Duodenal mucosa (tissue), 2 donors: Measurements from ENCODE around the gene KRTAP4-4.

Source experiments
- H3K27ac ChIP-seq: one replicate; pipeline ENCODE4 v1.7.0; 2013; ENCODE audit warnings: low read depth, low read length
- H3K27me3 ChIP-seq, 2 donors: one replicate each; pipeline ENCODE4 v1.7.0; 2013; ENCODE audit warnings: low read length in 2 of 2, control low read depth in 1 of 2; ENCODE audit not compliant: insufficient read depth in 2 of 2, control insufficient read depth in 1 of 2
- H3K36me3 ChIP-seq, 2 donors: one replicate each; pipeline ENCODE4 v1.7.0; 2013; ENCODE audit warnings: low read length in 2 of 2, control low read depth in 1 of 2; ENCODE audit not compliant: insufficient read depth in 2 of 2, control insufficient read depth in 1 of 2
- H3K4me1 ChIP-seq, 2 donors: one replicate each; pipeline ENCODE4 v1.7.0; 2013; ENCODE audit warnings: low read length in 2 of 2, control low read depth in 1 of 2; ENCODE audit not compliant: insufficient read depth in 2 of 2, control insufficient read depth in 1 of 2
- H3K4me3 ChIP-seq, 2 donors: one replicate each; pipeline ENCODE4 v1.7.0; 2013; ENCODE audit warnings: low read length in 2 of 2, low read depth in 1 of 2
- H3K9ac ChIP-seq, 2 donors: one replicate each; pipeline ENCODE4 v1.7.0; 2013; ENCODE audit warnings: low read length in 2 of 2, low read depth in 1 of 2
- H3K9me3 ChIP-seq, 2 donors: one replicate each; pipeline ENCODE4 v1.7.0; 2013; ENCODE audit warnings: low read length in 2 of 2, control low read depth in 1 of 2; ENCODE audit not compliant: control insufficient read depth in 1 of 2

Gene KRTAP4-4

DNA sequence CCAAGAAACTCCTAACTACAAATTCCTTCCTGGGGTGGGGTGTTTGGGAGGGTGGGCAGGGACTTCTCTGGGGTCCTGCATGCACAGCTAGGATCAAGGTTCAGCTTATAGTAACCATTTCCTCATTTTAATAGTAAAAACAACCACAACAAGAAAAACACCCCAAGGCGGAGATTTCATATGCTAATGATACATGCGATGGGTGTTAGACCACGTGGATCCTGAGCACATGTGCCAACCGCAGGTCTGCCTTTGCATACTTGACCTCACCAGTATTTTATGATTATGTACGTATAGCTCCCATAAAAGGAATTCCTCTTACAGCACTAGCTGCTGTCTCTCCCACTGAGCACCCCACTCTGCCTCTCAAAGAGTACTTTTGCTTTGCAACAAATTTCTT, 44.3 kb downstream of the KRTAP4-4 start:
- Histone ChIP-seq H3K9ac (no peak overlapping the region), H3K27me3 (peaks cover 0 to 8% of the 10 kb centered on the region in 2 donors), H3K4me1 (no peaks in the 10 kb centered on the region), H3K4me3 (no peak overlapping the region), H3K27ac (no peak overlapping the region), H3K9me3 (no peaks in the 10 kb centered on the region), H3K36me3 (no peaks in the 10 kb centered on the region)

DNA sequence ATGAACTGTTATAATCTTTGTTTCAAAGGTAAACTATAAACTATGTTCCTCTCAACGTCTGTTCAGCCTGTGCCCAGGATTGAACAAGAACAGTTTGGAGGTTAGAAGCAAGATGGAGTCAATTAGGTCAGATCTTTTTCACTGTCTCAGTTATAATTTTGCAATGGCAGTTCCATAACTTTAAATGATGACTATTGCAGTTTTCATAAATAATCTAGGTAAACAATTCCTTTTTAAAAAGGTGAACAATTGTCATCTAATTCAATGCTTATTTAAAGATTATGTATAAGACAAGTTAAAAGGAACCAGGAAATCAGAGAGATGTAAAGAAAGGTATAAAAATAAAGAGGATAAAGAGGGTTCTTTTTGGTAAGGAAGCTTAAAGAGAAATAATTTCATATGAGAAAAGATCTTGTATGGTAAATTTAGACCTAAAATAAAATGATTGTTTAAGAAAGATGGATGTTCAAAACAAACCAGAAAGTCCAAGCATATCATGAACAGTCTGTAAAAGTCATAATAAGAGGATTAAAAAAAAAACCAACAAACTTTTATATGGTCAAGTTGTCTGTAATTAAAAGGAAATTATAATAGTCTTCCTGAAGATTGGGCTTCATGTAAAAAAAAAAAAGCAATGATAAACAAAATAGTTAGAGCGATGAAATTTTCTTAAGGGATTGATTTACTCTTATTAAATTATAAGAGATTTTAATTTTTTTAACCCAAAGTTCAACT, 49.2 kb downstream of the KRTAP4-4 start:
- H3K36me3 ChIP-seq: no peaks in the 10 kb centered on the region
- no peak overlapping the region for H3K9ac ChIP-seq
- H3K27ac ChIP-seq: no peak overlapping the region
- H3K4me1 ChIP-seq: no peaks in the 10 kb centered on the region
- no peak overlapping the region for H3K4me3 ChIP-seq
- peaks cover 0 to 8% of the 10 kb centered on the region in 2 donors for H3K27me3 ChIP-seq
- no peaks in the 10 kb centered on the region for H3K9me3 ChIP-seq
